GM12891 (cell line): ENCODE measurements around the gene DST.

ENCODE experiments used
- POLR2A ChIP-seq: IDR thresholded peaks from 2 replicates; pipeline ENCODE4 v1.6.1; 2011; ENCODE audit warnings: low read depth, low read length, control low read depth
- POLR2AphosphoS5 ChIP-seq: IDR thresholded peaks from 2 replicates; pipeline ENCODE4 v1.6.1; 2011; ENCODE audit warnings: low read depth, low read length, control low read depth
- TAF1 ChIP-seq: IDR thresholded peaks from 2 replicates; pipeline ENCODE4 v1.6.1; 2011; ENCODE audit warnings: low read depth, low read length, control low read depth

DNA sequence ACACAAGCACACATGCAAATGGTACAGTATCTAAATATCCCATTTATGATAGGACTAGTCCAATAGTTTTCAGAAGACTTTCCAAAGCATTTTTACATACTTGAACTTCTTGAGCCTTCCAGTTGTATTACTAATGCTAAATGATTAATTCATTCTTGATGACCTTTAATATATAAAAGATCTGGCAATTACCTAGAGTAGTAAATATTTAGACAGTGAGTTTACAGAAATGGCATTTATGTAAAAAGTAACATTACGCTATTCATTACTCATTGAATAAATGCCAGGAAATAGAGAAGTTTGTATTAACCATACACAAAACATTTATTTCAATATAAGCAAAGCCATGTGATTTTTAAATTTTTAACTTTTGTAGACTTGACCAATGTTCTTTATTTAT is 158.8 kb downstream of the DST start:
- TF ChIP-seq POLR2AphosphoS5 (no peak), POLR2A (no peak), TAF1 (no peak)
